ENCODE measurements around the gene LRRC8B.

LRRC8B gene

DNA sequence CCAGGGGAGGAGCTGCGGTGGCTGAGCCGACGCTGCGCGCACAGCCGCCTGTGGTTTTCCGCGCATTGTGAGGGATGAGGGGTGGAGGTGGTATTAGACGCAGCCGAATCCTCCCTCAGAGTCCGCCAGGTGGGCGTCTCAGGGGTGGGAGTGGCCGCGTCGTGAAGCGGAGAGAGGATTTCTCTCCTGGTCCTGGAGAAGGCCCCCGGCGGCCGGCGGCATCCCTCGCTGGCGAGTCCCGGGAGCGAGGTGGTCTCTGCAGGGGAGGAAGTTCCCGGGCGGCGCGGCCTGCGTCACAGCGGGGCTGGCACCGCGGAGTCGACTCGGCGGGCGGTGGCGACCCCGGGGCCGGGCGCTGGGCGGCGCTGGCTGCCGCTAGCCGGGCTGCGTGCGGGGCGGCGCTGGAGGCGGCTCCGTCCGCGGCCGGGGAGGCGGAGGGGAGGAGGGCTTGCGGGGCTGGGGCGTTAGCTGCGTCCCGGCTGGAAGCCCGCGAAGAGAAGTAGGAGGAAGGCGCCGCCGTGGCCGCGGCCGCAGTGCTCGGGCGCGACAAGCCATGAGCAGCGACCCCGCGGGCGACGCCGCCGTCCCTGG lies 108.1 kb downstream of the LRRC8B start, which contains the start of gene LRRC8C:
Gene LRRC8C (plus strand): TSS at position 464 of the 591 bp plus-strand sequence. CDS start 53,354 bp downstream, outside the sequence.
- peak; percentile 67 to 81 (median 71) for DNase-seq (ENCODE audit: low read depth in 3 of 3)

DNA sequence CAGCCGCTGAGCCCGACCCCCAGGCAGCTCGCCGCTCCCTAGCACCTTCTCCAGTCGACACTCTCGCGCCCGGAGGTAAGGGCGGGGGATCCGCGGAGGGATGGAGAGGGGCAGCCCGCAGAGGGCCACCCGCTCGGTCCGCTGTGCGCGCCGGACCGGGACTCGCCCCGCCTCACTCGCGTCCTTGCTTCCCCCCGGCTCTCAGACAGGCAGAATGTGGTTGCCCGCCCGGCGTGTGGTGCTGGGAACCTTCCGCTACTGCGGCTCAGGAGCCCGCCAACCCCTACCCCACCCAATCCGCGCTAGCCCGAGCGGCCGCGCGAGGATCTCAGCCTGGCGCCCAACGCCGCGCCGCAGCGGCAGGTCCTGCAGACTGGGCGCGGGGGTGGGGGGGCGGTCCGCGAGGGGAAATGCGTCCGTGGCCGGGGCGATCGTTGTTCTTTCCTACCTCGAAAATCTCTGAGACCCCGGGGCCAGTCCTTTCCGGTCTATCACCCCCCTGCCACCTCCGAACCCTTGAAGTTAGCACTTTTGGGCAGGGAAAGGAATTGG lies 108.7 kb downstream of the LRRC8B start:
- DNase-seq (ENCODE audit: low read depth in 3 of 3) = peak in 2 of 3 donors; percentile 37 to 45

- DNase-seq (ENCODE audit: low read depth in 3 of 3) = no peak
Observed at GRCh38 chr1:89633800-89634625, 109.4 kb downstream of the LRRC8B start.

DNA sequence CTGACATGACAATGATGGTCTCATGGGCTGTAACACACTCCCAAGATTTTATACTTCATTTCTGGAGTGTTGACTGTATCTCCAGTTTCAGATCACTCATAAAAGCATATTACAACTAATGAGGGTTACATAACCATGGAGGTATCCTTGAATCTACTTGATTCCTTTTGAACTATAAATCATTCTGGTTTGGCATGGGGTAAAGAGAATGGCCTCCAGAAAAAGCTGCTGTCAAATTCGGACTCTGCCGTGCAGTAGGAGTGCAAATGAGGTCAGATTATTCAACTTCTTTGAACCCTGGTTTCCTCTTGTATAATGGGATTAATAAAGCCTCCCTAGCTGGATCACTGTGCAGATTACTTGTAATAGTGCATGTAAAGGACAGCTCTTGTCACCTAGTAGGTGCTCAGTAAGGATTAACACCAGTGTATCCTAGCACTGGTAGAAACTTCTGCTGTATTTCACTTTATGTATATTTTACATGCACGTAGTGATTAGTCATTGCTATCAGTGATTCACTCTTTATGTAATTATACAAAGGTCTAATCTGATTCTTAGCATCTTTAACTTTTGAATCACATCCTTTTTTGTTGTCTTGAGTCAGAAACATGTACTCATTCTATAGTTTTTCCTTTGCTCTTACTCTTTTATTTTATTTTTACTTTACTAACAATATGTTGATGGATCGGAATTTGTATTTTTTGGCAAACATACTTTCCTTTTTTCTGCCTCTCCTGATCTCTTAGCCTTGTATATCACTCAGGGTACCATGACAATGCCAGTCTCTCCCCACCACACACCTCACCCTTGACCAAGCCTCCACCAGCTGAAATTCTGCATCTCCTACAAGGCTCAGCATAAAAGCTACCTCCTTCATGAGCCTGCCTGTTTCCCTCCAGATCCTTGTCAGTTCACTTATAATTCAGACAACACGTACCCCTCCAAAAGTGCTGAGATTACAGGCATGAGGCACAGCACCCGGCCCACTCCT lies 111.5 kb downstream of the LRRC8B start:
- no peak for DNase-seq (ENCODE audit: low read depth in 3 of 3)

DNA sequence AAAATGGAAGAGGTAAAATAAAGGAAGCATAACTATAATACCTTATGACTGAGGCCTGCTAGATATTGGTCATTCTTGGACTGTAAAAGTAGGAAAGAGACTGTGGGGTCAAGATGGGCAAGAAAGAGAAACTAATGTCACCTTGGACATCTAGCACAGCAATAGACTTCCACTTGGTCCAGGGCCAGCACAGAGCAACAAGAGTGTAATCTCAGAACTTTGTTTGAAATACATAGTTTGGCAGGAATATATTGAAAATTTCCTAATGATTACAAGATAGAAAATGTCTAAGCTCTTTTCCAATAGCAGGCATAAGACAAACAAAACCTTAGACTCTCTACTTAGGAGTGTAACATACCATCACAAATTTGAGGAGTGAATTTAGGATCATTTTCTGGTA lies 112.9 kb downstream of the LRRC8B start:
- DNase-seq (ENCODE audit: low read depth in 3 of 3) = no peak

GRCh38 chr1:89640440-89640839 lies 115.8 kb downstream of the LRRC8B start:
- no peak for DNase-seq (ENCODE audit: low read depth in 3 of 3)

DNA sequence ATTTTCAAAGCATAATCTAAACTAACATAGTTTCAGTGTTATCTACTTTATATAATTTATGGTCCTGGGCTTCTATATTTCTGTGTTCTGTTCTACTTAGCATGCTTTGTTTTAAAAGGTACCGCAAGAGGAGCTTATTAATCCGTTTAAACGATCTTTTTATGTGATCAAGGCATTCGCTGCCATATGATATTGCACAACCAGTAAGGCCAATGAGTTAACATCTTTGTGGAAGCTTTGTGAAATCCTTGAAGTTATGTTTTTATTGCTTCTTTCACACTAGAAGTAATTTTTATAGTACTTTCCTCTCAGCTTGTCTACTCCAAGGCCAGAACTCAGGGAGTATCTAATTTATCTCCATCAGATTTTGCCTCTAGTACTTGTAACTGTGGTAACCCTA lies 117.2 kb downstream of the LRRC8B start:
- no peak for DNase-seq (ENCODE audit: low read depth in 3 of 3)

- no peak for DNase-seq (ENCODE audit: low read depth in 3 of 3)
Observed at GRCh38 chr1:89643577-89643976, 118.9 kb downstream of the LRRC8B start.

DNA sequence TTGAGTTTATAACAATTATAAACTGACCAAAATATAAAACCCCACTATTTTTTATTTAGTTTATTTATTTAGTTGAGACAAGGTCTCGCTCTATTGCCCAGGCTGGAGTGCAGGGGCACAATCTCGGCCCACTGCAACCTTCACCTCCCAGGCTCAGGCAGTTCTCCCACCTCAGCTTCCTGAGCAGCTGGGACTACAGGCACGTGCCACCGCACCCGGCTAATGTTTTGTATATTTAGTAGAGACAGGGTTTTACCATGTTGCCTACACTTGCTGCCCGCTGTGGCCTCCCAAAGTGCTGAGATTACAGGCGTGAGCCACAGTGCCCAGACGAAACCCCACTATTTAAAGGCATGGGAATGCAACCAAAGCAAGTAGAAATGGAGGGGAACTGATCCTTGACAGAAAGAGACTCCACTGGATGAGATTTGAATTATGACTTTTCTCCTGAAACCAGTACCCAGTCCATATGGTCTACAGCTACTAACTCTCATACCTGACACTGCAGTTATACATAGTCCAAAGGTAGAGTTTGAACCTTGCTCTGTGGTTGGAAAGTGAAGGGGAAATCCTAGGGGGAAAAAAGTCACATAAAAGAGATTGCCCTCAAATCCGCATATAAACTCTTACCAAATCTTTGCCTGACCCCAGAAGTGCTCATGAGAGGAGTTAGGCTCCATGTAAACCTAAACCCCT lies 119.6 kb downstream of the LRRC8B start:
- DNase-seq (ENCODE audit: low read depth in 3 of 3) = no peak

GRCh38 chr1:89646259-89646658 lies 121.6 kb downstream of the LRRC8B start:
- no peak for DNase-seq (ENCODE audit: low read depth in 3 of 3)

All from stimulated activated CD4-positive, alpha-beta T cell treated with anti-CD3 and anti-CD28 coated beads, TNF-alpha, amount 100 ng/mL, for 48 hours (primary cell).